GM19193 (cell line): ENCODE results near the gene LEMD1.

ENCODE experiments used
- POLR2A ChIP-seq: IDR thresholded peaks from 4 replicates; pipeline ENCODE4 v1.6.1; 2011; ENCODE audit not compliant: insufficient read depth, insufficient read length; ENCODE audit errors: extremely low read depth

The LEMD1 gene

DNA sequence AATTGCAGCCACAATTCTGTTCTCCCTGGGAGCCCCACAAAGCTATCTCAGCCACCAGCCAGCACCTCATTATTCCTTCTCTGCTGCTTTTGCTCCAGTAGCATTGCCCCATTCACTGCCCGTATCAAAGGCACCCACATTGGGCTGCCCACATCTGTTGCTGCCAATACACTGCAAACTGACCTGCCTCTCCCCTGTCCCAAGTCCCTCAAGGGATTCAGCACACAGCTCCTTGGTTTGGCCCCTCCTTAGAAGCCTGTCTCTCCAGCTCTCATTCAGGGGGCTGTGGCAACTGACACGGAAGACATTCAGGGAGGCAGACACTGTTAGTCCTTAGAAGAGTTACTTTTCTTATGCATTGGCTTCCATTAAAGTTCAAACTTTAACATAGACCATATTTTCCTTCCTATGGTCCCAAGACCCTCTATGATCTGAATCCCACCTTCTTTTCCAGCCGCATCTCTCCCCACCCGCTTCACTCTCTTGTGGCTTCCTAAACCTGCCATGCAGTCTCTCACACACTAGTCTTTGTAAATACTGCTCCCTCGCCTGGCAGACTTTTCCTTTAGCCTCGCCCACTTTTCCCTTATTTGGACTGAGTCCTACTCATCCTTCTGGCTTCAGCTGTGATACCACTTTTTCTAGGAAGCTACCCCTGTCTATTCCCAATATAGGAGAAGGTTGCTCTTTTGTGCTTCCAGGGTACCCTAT is 45.9 kb downstream of the LEMD1 start:
- no peak for TF ChIP-seq POLR2A

DNA sequence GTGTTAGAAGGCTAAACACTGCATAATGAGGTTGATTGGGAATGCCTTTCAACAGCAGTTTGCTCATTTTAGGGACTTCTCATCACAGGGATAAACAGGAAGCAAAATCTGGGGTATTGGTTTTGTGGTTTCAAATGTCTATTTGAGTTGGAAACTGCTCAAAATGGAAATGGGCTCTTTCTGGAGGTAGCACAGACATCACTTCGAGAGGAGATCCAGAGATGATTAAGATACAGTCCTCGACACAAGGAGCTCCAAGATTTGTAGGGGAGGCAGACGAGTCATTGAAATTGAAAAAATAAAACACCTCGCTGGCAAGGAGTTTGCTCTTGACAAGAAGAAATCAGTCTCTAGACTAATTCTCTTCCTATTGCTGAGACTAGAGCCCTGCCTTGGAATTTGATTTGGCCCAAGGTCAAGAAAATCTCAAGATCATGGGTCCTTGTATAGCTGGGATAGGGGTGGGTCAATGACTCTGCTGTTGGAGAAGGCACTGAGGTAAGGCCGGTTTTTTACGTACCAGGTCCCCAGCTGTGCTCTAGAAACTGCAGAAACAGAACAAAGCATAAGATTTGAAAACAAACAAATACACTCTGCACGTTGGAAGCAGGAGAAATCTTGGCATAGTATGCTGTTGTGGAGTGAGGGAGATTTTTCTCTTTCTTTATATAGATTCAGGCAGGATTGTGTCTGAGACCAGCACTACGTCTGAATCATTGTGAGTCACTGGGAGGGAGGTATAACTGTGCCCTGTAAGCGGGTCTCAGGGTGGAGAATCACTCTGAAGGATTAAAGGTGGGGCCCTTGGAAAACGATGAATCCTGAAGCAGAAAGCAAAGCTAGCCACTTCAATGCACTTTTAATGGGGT is 47.4 kb downstream of the LEMD1 start:
- no peak for TF ChIP-seq POLR2A

DNA sequence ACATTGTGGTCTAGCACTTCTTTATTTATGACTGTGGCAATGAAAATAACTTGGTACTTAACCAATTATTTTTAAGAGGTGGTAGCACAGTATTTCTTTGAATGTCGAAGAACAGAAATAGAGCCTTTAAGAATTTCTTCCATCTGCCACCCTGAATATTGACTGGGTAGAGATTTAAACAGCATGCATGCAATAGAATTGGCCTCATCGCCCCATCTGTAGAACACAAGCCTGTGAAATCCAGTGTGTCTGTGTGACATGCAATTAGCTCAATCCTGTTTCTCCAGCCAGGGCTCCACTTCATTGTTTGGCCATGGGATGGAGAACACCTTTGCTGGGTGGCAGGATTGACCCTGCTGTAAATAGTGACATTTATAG is 48.1 kb downstream of the LEMD1 start:
- no peak for TF ChIP-seq POLR2A

DNA sequence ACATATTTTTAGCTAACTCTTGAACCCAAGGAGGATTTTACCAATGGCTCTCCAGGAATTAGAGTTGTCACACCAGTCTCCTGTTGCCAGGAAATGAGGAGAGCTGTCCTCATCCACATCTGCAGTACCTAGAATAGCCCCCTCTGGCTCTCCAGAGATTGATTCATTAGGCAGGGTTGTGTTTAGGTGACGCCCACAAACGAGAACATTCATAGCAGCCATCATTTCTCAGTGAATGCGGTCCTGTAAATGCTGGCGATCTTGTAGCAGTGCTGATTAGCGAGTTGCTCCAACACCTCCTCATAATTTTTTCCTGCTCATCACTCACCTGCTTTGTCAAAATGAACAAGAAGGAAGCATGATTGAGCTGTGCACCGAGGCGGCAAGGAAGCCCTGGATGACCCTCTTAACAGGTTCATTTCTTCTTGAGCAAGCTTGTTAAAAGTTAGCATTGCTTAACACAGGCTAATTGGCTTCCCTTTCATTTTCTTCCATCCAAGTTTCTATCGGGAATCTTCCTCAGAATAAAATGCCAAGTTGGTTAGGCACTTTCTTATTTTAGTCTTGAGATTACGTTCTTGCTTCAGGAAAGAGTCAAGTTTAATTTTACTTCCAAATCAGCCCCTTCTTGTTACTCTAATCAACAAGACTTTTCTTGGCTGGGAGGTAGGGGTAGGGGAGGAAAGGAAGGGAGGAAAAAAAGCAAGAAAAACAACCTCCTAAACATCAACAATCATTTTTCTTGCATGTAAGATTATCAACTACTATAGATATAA is 48.6 kb downstream of the LEMD1 start:
- TF ChIP-seq POLR2A, result no peak

DNA sequence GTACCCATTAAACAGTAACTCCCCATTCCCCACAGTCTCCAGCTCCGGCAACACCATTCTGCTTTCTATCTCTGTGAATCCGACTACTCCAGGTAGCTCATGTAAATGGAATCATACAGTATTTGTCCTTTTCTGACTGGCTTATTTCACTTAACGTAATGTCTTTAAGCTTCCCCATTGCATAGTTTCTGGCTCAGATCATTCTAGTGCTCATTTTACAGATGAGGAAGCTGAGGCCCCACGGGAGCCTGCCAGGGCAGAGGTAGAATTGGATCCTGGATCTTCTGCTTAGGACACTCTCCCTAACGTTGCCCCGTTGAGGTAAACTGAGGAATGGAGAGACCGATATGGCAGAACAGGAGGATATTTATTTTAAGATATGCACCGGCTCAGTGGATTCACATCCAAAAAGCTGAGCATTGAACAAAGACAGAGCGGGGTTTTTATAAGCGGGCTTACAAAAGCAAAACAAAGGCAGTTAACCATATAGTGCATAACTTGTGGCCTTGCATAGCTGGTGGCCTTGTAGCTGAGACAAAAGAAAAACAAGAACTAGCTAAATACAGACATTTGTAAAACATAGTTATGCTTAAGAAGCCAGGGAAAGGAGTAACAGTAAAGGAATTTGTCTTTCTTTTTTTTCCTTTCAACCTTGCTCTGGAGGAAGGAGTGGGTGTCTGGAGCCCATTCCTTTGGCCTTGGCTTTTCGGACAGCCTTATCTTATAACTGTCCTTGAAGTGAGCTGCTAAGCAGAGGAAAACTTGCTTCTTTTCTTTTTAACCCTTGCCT is 49.8 kb downstream of the LEMD1 start:
- no peak for TF ChIP-seq POLR2A

DNA sequence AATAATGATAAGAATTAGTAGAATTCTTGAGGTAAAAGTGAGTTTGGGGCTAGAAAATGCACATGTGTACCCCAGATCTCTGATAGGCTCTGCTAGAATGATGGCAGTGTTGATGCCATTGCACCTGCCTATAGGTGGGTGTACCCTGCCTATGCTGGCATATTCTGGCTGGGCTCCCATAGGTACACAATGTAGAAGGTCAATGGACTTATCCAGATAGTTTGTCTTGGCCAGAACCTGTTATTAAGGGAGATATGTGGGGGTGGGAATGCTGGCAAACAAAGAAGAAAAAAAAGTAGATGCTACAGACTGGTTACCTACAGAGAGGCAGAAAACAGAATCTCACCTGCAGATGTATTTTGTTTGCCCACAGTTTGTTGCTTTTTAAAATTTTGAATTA is 51.1 kb downstream of the LEMD1 start:
- no peak for TF ChIP-seq POLR2A

DNA sequence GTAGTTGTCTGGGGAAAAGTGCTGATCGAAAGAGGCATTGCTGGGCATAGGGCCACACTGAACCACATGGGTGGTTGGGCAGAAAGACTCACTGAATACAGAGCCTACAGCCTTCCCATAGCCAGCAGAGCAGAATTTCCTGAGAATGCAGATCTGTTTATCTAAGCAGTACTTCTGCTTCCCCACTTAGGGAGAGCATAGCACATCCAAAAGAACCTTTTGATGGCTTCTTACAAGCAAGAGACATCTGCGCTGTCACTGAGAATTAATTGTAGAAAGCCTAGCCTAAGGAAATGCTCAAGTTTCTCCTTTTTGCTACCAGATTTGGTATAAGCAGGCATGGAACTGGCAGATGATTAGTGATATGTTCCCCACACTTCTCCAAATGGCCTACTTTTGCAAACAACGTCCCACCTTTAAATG is 52.1 kb downstream of the LEMD1 start:
- no peak for TF ChIP-seq POLR2A

DNA sequence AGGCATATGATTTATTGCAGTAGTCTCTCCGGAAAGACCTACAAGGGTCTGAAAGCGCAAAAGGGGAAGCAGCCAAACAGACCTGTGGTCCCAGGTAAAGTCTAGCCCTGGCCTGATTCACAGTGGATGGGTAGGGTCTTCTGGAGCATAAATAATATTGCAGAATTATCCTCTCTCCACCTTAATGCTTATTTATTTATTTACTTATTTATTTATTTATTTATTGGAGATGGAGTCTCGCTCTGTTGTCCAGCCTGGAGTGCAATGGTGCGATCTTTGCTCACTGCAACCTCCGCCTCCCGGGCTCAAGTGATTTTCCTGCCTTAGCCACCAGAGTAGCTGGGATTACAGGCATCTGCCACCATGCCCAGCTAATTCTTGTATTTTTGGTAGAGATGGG is 53.4 kb downstream of the LEMD1 start:
- TF ChIP-seq POLR2A, result no peak

DNA sequence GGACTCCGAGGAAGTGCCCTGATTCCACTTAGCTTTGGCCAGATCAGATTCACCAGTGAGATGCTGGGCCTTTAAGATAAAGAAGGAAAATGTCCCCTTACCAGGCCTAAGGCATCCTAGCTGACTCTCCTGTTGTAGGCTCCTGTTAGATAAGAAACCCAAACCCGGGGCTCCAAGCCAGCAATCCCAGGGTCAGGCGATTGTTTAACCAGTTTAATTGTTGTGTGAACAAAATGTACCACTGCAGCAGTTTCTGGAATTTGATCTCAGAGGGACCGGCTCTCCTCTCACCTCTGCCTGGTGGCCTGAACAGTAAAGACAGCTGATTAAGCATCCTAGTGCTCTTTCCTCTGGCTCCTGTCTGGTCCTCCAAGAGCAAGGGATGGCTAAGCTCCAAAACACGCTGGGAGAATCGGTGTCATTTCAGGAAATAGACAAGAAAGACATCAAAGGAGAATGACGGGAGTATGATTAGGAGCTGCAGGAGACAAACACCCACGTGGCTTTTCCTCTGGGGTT is 55.9 kb downstream of the LEMD1 start:
- no peak for TF ChIP-seq POLR2A

DNA sequence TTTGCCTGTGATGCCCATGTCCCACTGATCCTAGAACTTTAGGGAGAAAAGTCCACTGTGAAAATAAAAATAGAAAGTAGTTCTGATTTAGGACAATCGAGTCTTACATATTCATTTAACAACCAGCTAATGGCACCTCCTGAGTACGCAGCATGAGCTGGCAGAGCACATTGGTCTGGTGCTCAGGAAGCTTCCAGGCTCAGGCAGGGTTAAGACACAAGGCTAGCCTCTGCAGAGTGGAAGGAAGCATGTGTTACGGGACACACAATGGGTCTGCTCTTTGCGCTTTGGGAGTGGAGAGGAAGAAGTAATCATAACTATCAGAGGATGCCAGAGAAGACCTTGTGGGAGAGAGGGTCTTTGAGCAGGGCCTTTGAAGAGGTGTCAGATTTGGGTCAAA is 61.0 kb downstream of the LEMD1 start:
- no peak for TF ChIP-seq POLR2A

DNA sequence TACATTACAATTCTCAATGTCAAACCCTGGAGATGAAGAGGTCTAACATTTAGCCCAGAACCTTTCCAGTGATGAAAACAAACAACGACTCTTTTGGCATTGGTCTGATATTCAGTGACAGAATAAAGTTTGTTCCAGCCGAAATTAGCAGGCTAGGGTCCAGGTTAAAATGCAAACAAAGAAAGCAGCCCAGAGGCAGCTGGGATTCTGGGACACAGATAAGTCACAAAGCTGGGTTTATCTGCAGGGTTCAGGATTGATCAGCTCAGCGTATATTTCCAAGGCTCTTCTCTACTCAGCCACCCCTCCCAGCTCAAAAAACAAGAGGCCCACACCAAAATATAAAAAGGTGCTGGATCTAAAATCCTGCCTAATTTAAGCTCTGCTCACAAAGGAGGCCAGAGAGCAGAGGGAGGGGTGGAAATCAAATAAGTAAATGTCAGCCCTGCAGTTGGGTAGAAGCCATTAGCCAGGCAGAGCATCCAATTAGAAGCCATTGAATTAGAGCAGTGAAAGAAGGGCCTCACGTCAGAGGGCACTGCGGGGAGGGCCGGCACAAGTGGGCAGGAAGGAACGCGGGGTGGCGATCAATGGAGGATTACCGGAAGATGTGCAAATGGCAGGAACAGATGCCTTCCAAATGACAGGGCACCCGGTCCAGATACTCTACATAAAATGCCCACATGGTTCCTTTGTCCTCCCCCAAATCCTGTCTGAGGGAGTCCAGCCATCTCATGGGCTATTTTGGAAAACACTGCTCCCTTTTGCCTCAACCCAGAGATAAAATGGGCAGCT is 61.9 kb downstream of the LEMD1 start:
- TF ChIP-seq POLR2A, result no peak

DNA sequence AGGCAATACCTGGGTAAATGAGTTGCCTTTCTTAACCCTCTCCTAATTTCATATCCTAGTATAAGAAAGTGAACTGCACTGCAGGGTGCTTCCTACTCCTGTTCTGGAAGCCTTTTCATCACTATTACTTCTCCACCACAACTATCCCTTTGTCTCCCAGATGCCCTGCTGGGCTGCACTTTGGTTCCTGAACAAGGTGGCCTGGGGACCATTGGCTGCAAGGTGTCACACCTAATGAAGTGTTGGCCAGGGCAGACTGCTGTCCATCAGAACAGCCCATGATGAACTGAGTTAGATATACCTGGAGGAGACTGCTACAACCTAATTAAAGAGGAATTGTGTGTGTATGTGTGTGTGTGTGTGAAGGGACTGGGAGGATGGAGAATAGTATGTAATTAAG is 63.3 kb downstream of the LEMD1 start:
- TF ChIP-seq POLR2A, result no peak

DNA sequence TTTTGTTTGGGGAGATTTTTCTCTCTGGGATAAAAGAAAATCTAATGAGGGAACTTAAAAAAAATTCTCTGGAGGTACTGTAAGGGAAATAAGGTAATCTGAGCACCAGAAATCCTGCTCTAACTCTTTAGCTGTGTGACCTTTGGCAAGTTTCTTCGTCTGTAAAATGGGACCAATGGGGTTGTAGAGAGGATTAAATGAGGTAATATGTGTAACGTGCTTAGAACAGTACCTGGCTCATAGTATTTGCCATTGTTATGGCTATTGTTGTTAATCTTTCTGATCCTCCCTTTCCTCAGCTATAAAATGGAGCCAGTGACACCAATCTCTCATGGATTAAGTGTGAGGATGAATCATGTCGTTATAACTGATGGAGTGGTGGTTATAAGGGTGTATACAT is 64.3 kb downstream of the LEMD1 start:
- no peak for TF ChIP-seq POLR2A
